Activated B cell treated with CpG ODN at 0.5 μM for 24 hours (primary cell): ENCODE data around the gene BNIP5. TPM values are rescaled to one million over a fixed set of nuclear protein-coding genes. Genes with fewer than 3 reads are reported as not detected.

ENCODE experiments used
- ATAC-seq: fragments of 200-7000 bp; cut with Tn5 transposase; one replicate; pipeline ENCODE4 v1.10.0; 2021; ENCODE audit warnings: low read depth, mild to moderate bottlenecking, moderate library complexity
- CTCF ChIA-PET: fragments of 350-600 bp; sonication (Branson Sonifier 250); formaldehyde crosslinking; loops from one replicate; lab custom pipeline; 2021; ENCODE audit warnings: antibody characterized with exemption; lab: Charles Lee
- POLR2A ChIA-PET: fragments of 350-600 bp; sonication (Branson Sonifier 250); formaldehyde crosslinking; loops from one replicate; lab custom pipeline; 2021; ENCODE audit warnings: antibody characterized with exemption; lab: Charles Lee
- DNase-seq: peaks from one replicate; pipeline ENCODE4 v3.0.0; 2022
- H3K27ac Mint-ChIP-seq: one replicate; pipeline ENCODE4 v1.8.0; 2020; ENCODE audit warnings: mixed read lengths
- H3K27me3 Mint-ChIP-seq: one replicate; pipeline ENCODE4 v1.8.0; 2021; ENCODE audit warnings: mixed read lengths
- H3K36me3 Mint-ChIP-seq: one replicate; pipeline ENCODE4 v1.8.0; 2021; ENCODE audit warnings: low read depth, mixed read lengths
- H3K4me1 Mint-ChIP-seq: one replicate; pipeline ENCODE4 v1.8.0; 2021; ENCODE audit warnings: mixed read lengths
- H3K4me3 Mint-ChIP-seq: one replicate; pipeline ENCODE4 v1.8.0; 2020; ENCODE audit warnings: mild to moderate bottlenecking, mixed read lengths
- H3K9me3 Mint-ChIP-seq: one replicate; pipeline ENCODE4 v1.8.0; 2020; ENCODE audit warnings: mixed read lengths
- intact Hi-C: fragments of 100-400 bp; cut with micrococcal nuclease; formaldehyde crosslinking; loops from one replicate; pipeline ENCODE4 v1.15.1; 2024
- total RNA-seq: library from RNA; stranded (reverse); gene quantifications from 2 replicates; pipeline ENCODE4 v1.2.3, GENCODE V29; 2022
- TF ChIP-seq, protein P1 (sequence below): fragments of 200-600 bp; IDR thresholded peaks from one replicate; pipeline ENCODE4 v1.8.0; 2022; ENCODE audit warnings: antibody characterized with exemption, mild to moderate bottlenecking

The BNIP5 gene
- total RNA-seq, 1 donor from 2014 or later, result 0.11 TPM

DNA sequence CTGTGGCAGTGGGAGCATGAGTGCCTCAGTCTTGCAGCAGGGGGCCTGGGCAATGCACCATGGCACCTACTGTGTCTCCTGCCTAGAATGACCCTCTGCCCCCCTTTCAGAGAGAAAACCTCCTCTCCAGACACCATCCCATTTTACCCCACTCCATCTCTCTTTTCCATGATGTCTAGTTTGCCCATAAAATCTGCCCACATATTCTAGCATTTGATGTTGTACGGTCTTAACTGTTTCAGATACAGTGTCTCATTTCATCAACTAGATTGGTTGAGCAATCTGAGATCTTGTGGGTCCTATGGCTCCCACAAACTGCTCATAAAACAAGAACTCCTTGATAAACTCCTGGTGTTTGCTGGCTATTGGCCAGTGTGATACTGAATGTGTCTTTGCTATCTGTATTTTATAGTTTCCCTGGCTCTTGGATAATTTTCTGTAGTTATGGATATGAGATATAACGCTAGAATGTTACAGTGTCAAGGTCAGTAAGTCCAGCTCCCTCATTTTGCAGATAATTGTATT is 58.7 kb downstream of the BNIP5 start:
- peaks cover 13% of the 10 kb centered on the region for H3K4me1 Mint-ChIP-seq
- H3K36me3 Mint-ChIP-seq, result no peaks in the 10 kb centered on the region
- TF ChIP-seq, protein P1, sequence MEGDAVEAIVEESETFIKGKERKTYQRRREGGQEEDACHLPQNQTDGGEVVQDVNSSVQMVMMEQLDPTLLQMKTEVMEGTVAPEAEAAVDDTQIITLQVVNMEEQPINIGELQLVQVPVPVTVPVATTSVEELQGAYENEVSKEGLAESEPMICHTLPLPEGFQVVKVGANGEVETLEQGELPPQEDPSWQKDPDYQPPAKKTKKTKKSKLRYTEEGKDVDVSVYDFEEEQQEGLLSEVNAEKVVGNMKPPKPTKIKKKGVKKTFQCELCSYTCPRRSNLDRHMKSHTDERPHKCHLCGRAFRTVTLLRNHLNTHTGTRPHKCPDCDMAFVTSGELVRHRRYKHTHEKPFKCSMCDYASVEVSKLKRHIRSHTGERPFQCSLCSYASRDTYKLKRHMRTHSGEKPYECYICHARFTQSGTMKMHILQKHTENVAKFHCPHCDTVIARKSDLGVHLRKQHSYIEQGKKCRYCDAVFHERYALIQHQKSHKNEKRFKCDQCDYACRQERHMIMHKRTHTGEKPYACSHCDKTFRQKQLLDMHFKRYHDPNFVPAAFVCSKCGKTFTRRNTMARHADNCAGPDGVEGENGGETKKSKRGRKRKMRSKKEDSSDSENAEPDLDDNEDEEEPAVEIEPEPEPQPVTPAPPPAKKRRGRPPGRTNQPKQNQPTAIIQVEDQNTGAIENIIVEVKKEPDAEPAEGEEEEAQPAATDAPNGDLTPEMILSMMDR, result no peak
- POLR2A ChIA-PET, result no interaction called here
- H3K9me3 Mint-ChIP-seq, result no peaks in the 10 kb centered on the region
- no peak overlapping the region for H3K27ac Mint-ChIP-seq
- CTCF ChIA-PET, result no interaction called here
- intact Hi-C loops, result no loop called here
- no peak for ATAC-seq
- no peak overlapping the region for H3K4me3 Mint-ChIP-seq
- no peak for DNase-seq
- H3K27me3 Mint-ChIP-seq, result peaks cover 21% of the 10 kb centered on the region

GRCh38 chr6:36276581-36277536 is 59.8 kb downstream of the BNIP5 start:
- POLR2A ChIA-PET, result no interaction called here
- H3K27me3 Mint-ChIP-seq, result peaks cover 24% of the 10 kb centered on the region

DNA sequence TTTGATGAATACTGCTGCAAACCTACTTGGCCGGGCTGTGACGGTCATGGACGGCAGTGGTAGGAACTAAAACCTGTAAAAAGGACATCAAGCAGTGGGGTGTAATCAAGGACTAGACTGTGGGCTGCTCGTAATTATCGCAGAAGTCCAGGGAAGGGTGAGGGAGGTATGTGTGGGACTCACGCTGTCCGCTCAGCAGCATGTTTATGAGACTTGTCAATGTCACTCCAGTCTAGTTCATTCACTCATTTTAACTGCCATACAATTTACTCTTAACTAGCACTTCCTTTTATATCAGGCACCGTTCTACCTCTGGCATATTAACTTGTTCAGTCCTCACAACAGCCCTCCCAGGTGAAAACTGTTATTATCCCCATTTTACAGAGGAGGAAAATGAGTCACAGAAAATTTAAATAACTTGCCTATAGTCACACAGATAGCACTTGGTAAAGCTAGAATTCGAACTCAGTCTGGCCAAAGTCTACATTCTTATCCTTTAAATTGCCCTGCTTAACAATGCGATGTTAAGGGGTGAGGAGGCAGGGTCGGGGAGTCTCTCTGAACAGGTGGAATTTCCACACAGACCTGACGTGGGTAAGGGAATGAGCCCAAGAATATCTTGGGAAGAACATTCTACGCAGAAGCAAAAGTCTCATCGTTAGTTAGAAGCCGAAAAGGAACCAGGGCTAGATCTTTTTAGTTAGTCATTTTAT is 62.7 kb downstream of the BNIP5 start:
- intact Hi-C loops, result no loop called here

More at GRCh38 chr6:36276581-36277536, 59.8 kb downstream of the BNIP5 start:
- TF ChIP-seq, protein P1, result no peak
- DNase-seq, result no peak
- Mint-ChIP-seq H3K9me3 (no peaks in the 10 kb centered on the region), H3K36me3 (no peaks in the 10 kb centered on the region), H3K27ac (no peak overlapping the region), H3K4me1 (peaks cover 13% of the 10 kb centered on the region), H3K4me3 (no peak overlapping the region)
- intact Hi-C loops, result no loop called here
- ATAC-seq, result no peak
- CTCF ChIA-PET, result no interaction called here

DNA sequence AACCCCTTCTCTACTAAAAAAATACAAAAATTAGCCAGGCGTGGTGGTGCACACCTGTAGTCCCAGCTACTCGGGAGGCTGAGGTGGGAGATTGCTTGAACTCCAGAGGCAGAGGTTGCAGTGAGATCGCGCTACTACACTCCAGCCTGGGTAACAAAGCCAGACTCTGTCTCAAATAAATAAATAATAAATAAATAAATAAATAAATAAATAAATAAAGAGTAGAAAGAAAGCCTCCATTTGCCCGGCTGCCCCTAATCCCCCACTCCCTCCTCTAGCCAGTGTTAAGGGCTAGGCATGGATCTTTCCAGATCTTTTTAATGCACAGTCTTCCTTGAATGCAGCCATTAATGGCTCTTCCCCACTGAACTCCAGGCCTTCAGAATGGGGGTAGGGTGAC is 63.6 kb downstream of the BNIP5 start:
- TF ChIP-seq, protein P1, result no peak
- no peak overlapping the region for H3K4me3 Mint-ChIP-seq
- peaks cover 15% of the 10 kb centered on the region for H3K27me3 Mint-ChIP-seq
- ChIA-PET POLR2A (no interaction called here), CTCF (no interaction called here)
- no peaks in the 10 kb centered on the region for H3K9me3 Mint-ChIP-seq
- no peak overlapping the region for H3K27ac Mint-ChIP-seq
- intact Hi-C loops, result no loop called here
- no peaks in the 10 kb centered on the region for H3K36me3 Mint-ChIP-seq
- no peaks in the 10 kb centered on the region for H3K4me1 Mint-ChIP-seq
- no peak for DNase-seq
- no peak for ATAC-seq

More for the DNA sequence above, 62.7 kb downstream of the BNIP5 start:
- ChIA-PET POLR2A (no interaction called here), CTCF (no interaction called here)
- Mint-ChIP-seq H3K9me3 (no peaks in the 10 kb centered on the region), H3K4me3 (no peak overlapping the region), H3K36me3 (no peaks in the 10 kb centered on the region), H3K27ac (no peak overlapping the region), H3K4me1 (no peaks in the 10 kb centered on the region), H3K27me3 (peaks cover 24% of the 10 kb centered on the region)
- TF ChIP-seq, protein P1, result no peak
- no peak for DNase-seq
- no peak for ATAC-seq

GRCh38 chr6:36272234-36272633 is 64.5 kb downstream of the BNIP5 start:
- no peak for ATAC-seq
- ChIA-PET POLR2A (no interaction called here), CTCF (interaction anchor here (1.6 kb wide), 1 partner anchor 30 kb away, joined by 3 read pairs; no protein-coding TSS in a partner anchor)
- intact Hi-C loops, result no loop called here
- Mint-ChIP-seq H3K4me1 (no peaks in the 10 kb centered on the region), H3K9me3 (no peaks in the 10 kb centered on the region), H3K27ac (no peak overlapping the region), H3K4me3 (no peak overlapping the region), H3K27me3 (peaks cover 12% of the 10 kb centered on the region), H3K36me3 (no peaks in the 10 kb centered on the region)
- TF ChIP-seq, protein P1, result no peak
- DNase-seq, result no peak
